NB4 (cell line): ENCODE measurements around the gene NSD1.

Source experiments
- POLR2A ChIP-seq: IDR thresholded peaks from 2 replicates; pipeline ENCODE4 v1.6.1; 2011; ENCODE audit warnings: mild to moderate bottlenecking; ENCODE audit not compliant: insufficient read length; ENCODE audit errors: extremely low read depth
- TF ChIP-seq, protein P1 (sequence below): IDR thresholded peaks from one replicate; pipeline ENCODE4 v1.5.1; 2012; ENCODE audit warnings: low read depth, low read length
- TF ChIP-seq, protein P2 (sequence below): IDR thresholded peaks from 2 replicates; pipeline ENCODE4 v1.6.1; 2011; ENCODE audit warnings: low read depth, low read length

DNA sequence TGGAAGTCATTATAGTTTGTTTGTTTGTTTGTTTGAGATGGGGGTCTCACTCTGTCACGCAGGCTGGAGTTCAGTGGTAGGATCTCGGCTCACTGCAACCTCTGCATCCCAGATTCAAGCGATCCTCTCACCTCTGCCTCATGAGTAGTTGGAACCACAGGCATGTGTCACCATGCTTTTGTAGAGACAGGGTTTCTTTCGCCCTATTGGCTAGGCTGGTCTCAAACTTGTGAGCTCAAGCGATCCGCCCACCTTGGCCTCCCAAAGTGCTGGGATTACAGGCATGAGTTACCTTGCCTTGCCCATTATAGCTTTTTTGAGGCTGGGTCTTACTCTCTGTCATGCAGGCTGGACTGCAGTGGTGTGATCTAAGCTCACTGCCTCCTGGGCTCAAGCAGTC lies 28.8 kb downstream of the NSD1 start:
- TF ChIP-seq POLR2A = no peak
- TF ChIP-seq, protein P1, sequence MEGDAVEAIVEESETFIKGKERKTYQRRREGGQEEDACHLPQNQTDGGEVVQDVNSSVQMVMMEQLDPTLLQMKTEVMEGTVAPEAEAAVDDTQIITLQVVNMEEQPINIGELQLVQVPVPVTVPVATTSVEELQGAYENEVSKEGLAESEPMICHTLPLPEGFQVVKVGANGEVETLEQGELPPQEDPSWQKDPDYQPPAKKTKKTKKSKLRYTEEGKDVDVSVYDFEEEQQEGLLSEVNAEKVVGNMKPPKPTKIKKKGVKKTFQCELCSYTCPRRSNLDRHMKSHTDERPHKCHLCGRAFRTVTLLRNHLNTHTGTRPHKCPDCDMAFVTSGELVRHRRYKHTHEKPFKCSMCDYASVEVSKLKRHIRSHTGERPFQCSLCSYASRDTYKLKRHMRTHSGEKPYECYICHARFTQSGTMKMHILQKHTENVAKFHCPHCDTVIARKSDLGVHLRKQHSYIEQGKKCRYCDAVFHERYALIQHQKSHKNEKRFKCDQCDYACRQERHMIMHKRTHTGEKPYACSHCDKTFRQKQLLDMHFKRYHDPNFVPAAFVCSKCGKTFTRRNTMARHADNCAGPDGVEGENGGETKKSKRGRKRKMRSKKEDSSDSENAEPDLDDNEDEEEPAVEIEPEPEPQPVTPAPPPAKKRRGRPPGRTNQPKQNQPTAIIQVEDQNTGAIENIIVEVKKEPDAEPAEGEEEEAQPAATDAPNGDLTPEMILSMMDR = no peak
- TF ChIP-seq, protein P2, sequence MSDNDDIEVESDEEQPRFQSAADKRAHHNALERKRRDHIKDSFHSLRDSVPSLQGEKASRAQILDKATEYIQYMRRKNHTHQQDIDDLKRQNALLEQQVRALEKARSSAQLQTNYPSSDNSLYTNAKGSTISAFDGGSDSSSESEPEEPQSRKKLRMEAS = no peak
